Stimulated activated CD4-positive, alpha-beta T cell treated with anti-CD3 and anti-CD28 coated beads, Interleukin-12 subunit alpha, Interleukin-12 subunit beta, amount 100 ng/mL, for 24 hours (primary cell): ENCODE data around the gene ZNF287.
"Not testable (repeated sequence)": the region's sequence is repeated elsewhere in the genome, so short reads cannot be mapped to it uniquely, and the experiment has no call there.

ENCODE experiments used
- DNase-seq, 2 experiments: peaks; one replicate each; pipeline ENCODE4 v3.0.0-alpha.2; 2020; ENCODE audit warnings: low read depth in 2 of 2

ZNF287 gene

GRCh38 chr17:16568541-16569357, at the start of gene ZNF287:
Gene ZNF287 (minus strand): TSS chr17:16569204. CDS start chr17:16567731, 1,473 bp downstream.
- peak; percentile 85 to 90 for DNase-seq

GRCh38 chr17:16617481-16618060, 48.6 kb upstream of the ZNF287 start:
- DNase-seq, result no peak

GRCh38 chr17:16599537-16599936, 30.5 kb upstream of the ZNF287 start:
- DNase-seq, result no peak

- DNase-seq, result no peak
These were observed 24.5 kb upstream of the ZNF287 start for GRCh38 chr17:16593356-16594102.

- DNase-seq, result peak; percentile 87 to 88
These were observed 20.3 kb upstream of the ZNF287 start for GRCh38 chr17:16589097-16589969.

GRCh38 chr17:16585796-16586195, 16.8 kb upstream of the ZNF287 start:
- DNase-seq, result no peak

GRCh38 chr17:16584273-16584995, 15.4 kb upstream of the ZNF287 start:
- DNase-seq, result peak; percentile 89 to 93

- no peak for DNase-seq
These were observed 14.8 kb upstream of the ZNF287 start for GRCh38 chr17:16583781-16584180.

GRCh38 chr17:16573466-16573865, 4.5 kb upstream of the ZNF287 start:
- no peak for DNase-seq

- DNase-seq, result no peak
These were observed 331 bp upstream of the ZNF287 start for GRCh38 chr17:16569358-16569712.

- DNase-seq, result no peak
These were observed 16.4 kb downstream of the ZNF287 start for GRCh38 chr17:16552637-16553045.

GRCh38 chr17:16551878-16552636, 16.9 kb downstream of the ZNF287 start:
- DNase-seq, result no peak

GRCh38 chr17:16537130-16537458, 31.9 kb downstream of the ZNF287 start:
- no peak for DNase-seq

GRCh38 chr17:16534236-16534635, 34.8 kb downstream of the ZNF287 start:
- no peak for DNase-seq

GRCh38 chr17:16529906-16530305, 39.1 kb downstream of the ZNF287 start:
- DNase-seq, result no peak

GRCh38 chr17:16527298-16527697, 41.7 kb downstream of the ZNF287 start:
- DNase-seq, result no peak

GRCh38 chr17:16525556-16525955, 43.4 kb downstream of the ZNF287 start:
- not testable (repeated sequence) for DNase-seq

- peak; percentile 29 to 47 for DNase-seq
These were observed 47.8 kb downstream of the ZNF287 start for GRCh38 chr17:16521070-16521727.

- DNase-seq, result no peak
These were observed 50.0 kb downstream of the ZNF287 start for GRCh38 chr17:16519021-16519420.

GRCh38 chr17:16517477-16517876, 51.5 kb downstream of the ZNF287 start:
- no peak for DNase-seq
